GM18502 (cell line): ENCODE results near the gene PRKAR2B.
"Not testable (repeated sequence)": the region's sequence is repeated elsewhere in the genome, so short reads cannot be mapped to it uniquely, and the experiment has no call there.

Source experiments
- ATAC-seq: cut with Tn5 transposase; IDR thresholded peaks from one replicate; pipeline ENCODE4 v1.9.1; 2021; ENCODE audit warnings: mild to moderate bottlenecking; ENCODE audit not compliant: unreplicated experiment, poor library complexity

The PRKAR2B gene

DNA sequence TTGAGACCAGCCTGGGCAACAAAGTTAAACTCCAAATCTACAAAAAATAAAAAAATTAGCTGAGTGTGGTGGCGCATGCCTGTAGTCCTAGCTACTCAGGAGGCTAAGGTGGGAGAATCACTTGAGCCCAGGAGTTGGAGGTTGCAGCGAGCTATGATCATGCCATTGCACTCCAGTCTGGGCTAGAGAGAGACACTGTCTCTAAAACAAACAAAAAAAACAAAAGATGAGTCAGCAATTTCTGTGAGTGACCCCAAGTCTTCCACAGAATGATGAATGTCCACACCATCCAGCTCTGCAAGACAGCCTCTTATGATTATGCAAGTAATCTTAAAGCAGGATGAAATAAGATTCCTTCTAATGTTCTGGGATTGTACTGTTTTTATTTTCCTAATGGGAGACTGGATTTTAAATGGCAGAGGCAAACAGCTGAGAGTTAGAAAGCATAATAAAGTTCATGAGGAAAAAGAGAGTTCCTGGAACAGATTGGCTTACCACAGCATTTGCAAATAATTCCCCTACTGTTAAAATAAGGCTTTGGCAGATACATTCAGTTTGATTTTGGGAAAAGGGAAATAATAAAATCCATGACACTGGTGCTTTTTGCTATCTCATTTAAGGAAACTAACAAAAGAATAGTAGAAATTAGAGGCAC, 18.9 kb upstream of the PRKAR2B start:
- ATAC-seq = no peak

DNA sequence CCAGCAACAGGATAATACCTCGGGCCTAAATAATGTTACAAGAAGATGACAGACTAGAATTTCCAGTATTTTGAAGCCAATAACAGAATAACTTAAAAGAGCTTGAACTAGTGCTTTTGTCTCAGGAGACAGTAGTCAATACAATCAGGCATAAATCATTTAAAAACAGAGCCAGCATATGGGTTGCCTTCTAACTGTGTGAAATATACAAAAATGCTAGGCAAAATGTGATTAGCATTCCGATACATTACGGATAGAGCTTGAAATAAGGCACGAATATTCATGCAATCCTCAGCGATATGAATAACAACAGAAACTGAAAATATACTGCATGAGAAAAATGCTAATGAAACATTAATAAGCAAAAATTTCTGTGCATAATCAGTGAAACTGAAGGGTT, 18.3 kb upstream of the PRKAR2B start:
- no peak for ATAC-seq

GRCh38 chr7:107027208-107027607, 17.3 kb upstream of the PRKAR2B start:
- ATAC-seq = no peak

DNA sequence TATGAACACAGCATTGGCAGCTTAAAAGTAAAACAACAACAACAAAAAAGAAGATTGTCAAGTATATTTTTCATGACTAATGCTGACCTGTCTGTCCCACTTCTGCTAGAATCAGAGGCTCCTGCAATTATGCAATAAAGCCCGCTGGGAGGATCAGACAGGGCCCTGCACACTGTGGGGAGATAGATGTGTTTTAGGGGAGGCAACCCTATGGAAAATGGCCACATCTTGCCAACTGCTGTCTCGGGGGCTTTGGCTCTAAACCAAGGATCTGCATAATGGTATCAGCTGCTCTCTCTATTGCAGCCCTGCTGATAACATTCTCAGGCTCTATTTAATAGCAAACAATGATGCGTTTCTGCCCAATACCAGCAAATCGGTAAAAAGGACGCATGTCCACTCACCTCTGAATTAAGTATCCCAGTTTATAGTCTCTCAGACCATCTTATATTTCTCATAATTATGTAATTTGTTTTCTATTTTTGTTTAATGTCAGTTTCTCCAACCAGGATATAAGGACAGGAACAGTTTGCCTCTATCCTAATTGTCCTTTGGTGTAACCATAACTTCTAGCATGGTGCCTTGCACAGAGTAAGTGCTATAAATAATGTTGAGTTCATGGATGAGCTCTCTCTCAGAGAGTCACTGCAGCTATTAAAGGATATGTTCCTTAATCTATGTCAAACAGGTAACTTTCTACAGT, 15.3 kb upstream of the PRKAR2B start:
- ATAC-seq = no peak

- no peak for ATAC-seq
These were observed 14.7 kb upstream of the PRKAR2B start for GRCh38 chr7:107029764-107030286.

DNA sequence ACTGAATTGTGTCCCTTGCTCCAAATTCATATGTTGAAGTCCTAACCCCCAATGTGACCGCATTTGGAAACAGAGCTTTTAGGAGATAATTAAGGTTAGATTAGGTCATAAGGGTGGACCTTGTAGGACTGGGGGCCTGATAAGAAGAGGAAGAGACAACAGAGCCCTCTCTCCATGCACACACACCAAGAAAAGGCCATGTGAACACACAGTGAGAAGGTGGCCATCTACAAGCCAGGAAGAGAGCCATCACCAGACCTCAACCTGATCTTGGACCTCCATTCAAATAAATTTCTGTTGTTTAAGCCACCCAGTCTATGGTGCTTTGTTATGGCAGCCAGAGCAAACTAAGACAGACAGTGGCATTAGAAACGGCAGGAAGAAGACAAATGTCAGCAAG, 12.5 kb upstream of the PRKAR2B start:
- ATAC-seq = no peak

DNA sequence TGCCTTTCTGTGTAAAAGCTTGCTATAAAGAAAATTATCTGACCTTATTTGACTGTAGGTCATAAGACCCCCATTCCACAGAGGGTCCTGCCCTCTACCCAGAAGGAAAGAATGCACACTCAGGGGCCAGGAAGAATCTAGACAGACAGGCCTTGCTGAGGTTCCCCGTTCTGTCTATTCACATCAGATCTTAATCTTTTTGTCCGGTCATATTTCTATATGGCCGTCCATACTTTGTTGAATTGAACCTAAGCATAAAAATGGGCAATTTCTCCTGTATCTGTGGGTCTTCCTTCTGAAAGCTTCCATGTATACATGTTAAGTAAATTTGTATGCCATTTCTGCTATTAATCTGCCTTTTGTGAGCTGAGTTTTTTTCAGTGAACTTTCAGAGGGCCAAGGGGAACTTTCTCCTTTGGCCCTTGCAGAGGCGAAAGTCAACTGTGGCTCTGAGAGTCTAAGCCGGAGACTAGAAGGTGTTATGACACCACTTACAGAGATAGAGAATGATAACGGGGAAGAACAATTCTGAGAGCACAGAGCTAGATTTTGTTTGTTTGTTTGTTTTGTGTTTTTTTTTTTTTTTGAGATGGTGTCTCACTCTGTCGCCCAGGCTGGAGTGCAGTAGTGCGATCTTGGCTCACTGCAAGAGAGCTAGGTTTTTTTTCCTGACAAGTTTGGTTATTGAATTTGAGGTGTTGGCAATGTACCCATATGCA, 11.6 kb upstream of the PRKAR2B start:
- ATAC-seq = no peak

DNA sequence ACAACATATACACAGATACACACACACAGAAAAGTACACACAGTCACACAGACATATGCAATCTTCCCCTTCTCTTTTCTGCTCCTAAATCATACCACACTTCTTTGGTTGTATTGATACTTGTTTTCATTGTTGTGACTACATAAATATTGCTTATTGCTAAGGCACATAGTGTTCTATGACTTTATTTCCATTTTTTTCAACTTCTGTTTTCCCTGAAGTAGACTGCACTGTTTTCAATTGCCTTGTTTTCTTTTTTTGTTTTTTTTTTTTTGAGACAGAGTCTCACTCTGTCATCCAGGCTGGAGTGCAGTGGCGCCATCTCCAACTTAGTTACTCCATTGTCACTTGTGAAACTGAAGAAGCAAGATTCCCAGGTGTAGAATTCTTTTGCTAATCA, 10.0 kb upstream of the PRKAR2B start:
- ATAC-seq = no peak

DNA sequence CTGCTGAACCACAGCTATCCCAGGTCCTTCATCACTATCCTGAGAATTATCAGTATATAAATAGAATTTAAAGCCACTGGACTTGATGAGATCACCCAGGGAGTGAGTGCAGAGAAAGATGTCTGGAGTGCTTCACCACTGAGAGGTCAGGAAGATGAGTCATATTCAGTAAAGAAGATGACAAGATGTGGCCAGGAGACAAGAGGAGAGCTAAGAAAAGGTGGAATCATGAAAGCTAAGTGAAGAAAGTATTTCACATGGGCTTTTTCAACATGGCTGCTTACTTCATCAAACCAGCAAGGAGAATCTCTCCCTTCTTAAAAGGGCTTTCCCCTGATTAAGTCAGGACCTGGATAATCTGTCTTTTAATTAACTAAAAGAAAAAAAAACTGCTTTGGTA, 9.1 kb upstream of the PRKAR2B start:
- no peak for ATAC-seq

GRCh38 chr7:107036535-107036934, 8.0 kb upstream of the PRKAR2B start:
- ATAC-seq = no peak

- no peak for ATAC-seq
These were observed 6.5 kb upstream of the PRKAR2B start for GRCh38 chr7:107037717-107038603.

DNA sequence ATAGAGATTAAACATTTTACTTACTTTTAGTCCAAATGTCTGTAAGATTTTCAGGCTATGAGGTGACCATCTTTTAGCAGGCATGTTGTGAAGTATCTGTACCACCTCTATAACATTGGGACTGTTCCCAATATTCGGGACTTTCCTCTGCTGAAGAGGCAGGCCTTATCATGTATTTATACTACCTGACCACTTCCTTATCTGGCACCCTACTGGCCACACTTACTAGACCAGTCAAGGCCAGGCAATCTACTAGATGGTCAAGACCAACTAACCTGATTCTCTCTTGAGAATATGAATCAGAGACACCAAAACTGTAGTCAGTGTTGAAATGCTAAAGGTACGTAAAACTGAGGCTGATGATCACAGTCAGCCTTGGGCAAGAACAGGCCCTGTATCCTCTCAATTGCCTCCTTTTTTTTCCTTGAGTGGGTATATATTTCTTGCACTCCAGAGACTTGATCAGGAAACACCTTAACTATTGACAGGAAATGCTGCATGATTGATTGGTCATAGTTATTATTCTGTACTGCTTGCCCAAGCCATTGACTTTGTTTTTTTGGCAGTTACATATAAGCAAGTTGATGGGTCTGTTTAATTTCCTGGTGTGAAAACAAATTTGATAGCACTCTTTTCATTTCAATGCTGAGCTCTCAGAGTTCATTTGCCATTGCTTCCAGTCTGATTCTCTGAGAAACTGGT, 5.2 kb upstream of the PRKAR2B start:
- no peak for ATAC-seq

DNA sequence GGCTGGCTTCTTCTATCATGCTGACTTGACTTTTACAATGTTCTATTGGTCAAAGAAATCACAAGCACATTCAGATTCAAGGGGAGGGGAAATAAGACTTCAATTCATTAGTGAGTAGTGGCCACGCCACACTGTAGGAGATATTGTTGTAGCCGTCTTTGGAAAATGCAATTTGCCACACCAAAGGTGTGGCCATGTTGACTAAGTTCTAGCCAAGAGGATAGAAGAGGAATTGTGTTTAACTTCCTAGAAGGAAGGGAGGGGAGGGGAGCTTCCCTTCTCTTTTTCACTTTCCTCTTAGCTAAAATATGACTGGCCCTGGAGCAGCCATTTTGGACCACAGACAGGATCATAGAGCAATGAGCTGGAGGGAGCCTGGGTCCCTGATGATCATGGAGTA, 3.4 kb upstream of the PRKAR2B start:
- no peak for ATAC-seq

GRCh38 chr7:107041764-107042163, 2.7 kb upstream of the PRKAR2B start:
- not testable (repeated sequence) for ATAC-seq

- ATAC-seq = not testable (repeated sequence)
These were observed 2.1 kb upstream of the PRKAR2B start for GRCh38 chr7:107042326-107042910.

- no peak for ATAC-seq
These were observed 1.0 kb upstream of the PRKAR2B start for GRCh38 chr7:107043491-107043890.

GRCh38 chr7:107043921-107044346, 571 bp upstream of the PRKAR2B start:
- ATAC-seq = no peak

DNA sequence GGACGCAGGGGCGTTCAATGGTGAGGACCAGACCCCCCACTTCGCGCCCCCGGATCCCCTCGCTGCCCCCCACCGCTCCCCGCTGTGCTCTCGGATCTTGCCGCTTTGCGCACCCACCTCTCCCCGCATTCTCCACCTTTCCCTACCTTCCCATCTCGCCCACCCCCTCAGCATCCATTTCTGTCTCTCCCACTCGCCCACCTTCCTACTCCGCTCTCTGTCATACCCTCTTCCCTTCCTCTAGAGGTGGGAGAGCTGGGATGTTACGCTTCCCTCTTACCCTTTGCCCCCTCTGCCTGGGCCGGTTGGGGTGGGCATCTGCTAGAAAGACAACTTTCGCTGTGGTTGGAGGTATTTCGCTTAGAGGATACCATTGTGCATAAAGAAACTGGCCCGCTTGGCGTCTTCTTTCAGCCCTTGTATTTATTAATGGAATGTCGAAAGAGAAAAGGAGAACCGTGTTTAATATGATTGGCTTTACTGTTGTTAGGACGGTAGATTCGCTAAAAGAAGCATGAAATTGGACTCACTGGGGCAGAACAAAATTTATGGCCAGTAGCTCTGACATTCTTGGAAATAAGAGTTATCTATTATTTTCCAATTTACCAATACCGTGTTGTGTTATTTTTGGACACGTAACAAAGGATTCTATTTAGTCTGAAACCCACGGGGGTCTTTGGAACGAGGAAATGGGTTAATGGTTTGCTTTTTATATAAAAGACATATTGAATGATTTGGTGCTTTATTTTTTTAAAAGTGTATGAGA, 873 bp downstream of the PRKAR2B start:
- ATAC-seq = no peak

DNA sequence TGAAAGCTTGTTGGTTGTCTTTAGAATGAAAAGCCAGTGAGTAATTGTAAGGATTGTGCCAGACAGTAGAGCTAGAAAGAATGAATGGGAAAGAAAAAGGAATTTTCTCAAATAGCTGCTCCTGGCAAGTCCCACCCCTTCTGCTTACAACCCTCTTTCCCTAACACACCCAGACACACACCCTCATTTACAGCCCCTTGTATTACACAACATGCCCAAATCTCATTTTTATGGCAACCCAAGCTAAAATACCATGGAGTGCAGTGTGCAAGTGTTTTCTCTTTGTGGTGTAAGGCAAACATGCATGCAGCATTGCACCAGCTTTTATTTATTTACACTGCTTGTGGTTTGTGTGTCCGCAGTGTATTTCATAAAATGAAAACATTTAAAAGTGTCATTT, 1.5 kb downstream of the PRKAR2B start:
- no peak for ATAC-seq
